ENCODE measurements around the gene DERL2. TPM values are rescaled to one million over a fixed set of nuclear protein-coding genes. Genes with fewer than 3 reads are reported as not detected.

The DERL2 gene
- total RNA-seq = 64.0 TPM
- long read RNA-seq, full-length matches to known transcripts = 61 of 88 reads
- long read RNA-seq, partial matches to known transcripts = 1 of 88 reads
- long read RNA-seq, other reads (novel, unspliced or antisense) = 26 of 88 reads

DNA sequence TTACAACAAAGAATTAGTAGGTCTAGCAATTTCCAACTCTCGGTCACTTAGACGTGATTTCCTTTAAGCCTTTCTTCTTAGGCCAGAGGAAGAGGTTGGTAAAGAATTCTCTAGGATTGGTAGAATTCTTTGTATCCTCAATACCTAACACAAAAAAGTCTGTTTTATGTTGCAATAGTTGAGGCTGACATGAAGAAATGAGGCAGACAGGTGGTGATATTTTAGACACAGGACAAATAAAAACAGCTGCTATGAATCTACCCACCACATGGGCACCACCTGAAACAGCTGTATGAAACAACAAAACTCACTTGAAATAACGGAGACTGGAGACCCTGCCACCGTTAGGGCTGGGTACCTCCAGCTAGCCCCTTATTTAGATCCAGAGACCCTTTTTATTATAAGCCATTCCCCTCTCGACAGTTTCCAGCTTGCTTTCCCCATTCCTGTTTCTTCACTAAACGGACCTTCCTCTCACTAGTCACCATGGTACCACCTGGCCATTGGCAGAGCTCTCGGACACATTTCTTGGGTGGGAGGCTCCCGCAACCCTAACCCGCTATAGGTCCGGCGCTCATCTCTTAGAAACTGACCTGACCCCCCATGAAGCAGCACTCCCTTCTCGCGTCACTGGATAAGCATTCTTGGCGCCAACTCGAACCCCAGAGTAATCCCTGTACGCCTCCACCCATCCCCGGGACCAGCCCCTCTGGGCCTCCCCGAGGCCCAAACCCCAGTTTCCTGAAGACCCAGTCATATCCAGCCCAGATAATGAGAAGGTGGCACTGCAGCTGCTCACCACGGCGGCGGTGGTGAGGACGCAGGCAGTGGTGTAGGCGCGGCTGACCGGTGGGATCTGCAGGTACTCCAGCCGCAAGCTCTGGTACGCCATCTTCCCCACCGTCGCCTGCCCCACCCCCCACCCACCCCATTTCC lies at the start of gene DERL2:
Gene DERL2 (minus strand): TSS at position 909 of the 936 bp plus-strand sequence. CDS start 17 bp downstream, at position 892.
- Histone ChIP-seq H3K9me3 (no peaks in the 10 kb centered on the region), H3K4me1 (peaks cover 21% of the 10 kb centered on the region), H3K27me3 (no peaks in the 10 kb centered on the region), H3K4me3 (peak within 1 kb of the TSS; percentile 99), H3K27ac (peak within 1 kb of the TSS; percentile 100), H3K36me3 (peaks cover 66% of the 10 kb centered on the region)
- ATAC-seq (peak; percentile 17), DNase-seq (no peak)
- TF ChIP-seq CTCF (IDR thresholded peaks at IDR 0.05) = no peak
- intact Hi-C loops (cut with DNase I) = no loop called here

DNA sequence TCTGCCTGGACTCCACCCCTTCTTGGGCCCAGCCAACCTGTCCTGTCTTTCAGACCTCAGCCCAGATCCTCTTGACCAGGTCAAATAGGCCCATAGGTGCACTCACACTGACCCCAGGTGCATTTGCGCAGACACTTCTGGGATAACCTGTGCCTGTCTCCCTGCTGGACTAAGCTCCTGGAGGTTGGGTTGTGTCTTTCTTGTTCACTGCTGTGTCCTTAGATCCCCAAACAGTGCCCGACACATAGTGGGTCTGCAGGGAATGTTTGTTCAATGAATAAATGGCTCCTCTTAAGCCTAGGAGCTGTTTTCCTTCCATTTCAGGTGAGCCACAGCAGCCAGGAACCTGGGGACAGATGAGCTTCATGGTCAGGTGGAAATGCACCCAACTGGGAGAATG lies 49.5 kb upstream of the DERL2 start:
- intact Hi-C loops (cut with DNase I) = no loop called here
- TF ChIP-seq CTCF (IDR thresholded peaks at IDR 0.05) = no peak
- H3K27me3 ChIP-seq = no peaks in the 10 kb centered on the region
- ATAC-seq (no peak), DNase-seq (peak; percentile 21)
- H3K4me1 ChIP-seq = no peaks in the 10 kb centered on the region
- H3K4me3 ChIP-seq = no peak overlapping the region
- peaks cover 64% of the 10 kb centered on the region for H3K36me3 ChIP-seq
- H3K27ac ChIP-seq = no peak overlapping the region
- H3K9me3 ChIP-seq = no peaks in the 10 kb centered on the region

DNA sequence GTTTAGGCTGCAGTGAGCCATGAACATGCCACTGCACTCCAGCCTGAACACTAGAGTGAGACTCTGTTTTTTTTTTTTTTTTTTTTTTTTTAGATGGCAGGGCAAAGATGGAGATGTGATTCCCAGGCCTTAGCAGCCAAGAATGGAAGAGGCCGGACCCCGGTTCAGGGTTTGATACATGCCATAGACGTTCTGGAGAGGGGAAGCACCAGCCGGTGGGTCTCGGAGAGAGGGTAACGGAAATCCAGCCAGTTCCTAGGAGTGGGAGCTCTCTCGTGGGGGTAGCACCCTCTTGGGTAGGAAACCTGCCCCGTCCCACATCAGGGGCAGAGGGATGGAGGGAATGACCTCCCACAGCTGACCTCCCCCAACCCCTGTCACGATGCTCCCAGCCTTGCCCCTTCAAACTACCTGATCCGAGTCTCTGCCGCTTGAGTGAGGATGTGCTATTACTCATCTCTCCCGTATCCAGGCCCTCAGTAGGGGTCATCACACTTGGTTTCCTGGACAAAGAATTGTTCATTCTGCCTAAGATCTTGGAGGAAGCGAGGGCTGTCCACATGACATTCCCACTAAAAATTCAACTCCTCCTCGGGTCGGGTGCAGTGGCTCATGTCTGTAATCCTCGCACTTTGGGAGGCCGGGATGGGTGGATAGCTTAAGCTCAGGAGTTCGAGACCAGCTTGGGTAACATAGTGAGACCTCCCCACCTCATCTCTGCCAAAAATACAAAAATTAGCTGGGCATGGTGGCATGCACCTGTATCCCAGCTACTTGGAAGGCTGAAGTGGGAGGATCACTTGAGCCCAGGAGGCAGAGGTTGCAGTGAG lies 47.7 kb upstream of the DERL2 start:
- intact Hi-C loops (cut with DNase I) = no loop called here
- H3K27ac ChIP-seq = no peak overlapping the region
- TF ChIP-seq CTCF (IDR thresholded peaks at IDR 0.05) = no peak
- H3K9me3 ChIP-seq = no peaks in the 10 kb centered on the region
- H3K4me3 ChIP-seq = no peak overlapping the region
- DNase-seq (peak; percentile 26), ATAC-seq (no peak)
- no peaks in the 10 kb centered on the region for H3K4me1 ChIP-seq
- H3K27me3 ChIP-seq = no peaks in the 10 kb centered on the region
- H3K36me3 ChIP-seq = peaks cover 63% of the 10 kb centered on the region

GRCh38 chr17:5532581-5532980 lies 46.6 kb upstream of the DERL2 start:
- ATAC-seq = no peak
- H3K36me3 ChIP-seq = peaks cover 63% of the 10 kb centered on the region
- DNase-seq = no peak
- TF ChIP-seq CTCF (IDR thresholded peaks at IDR 0.05) = no peak
- no peaks in the 10 kb centered on the region for H3K27me3 ChIP-seq
- no peaks in the 10 kb centered on the region for H3K9me3 ChIP-seq
- intact Hi-C loops (cut with DNase I) = no loop called here
- no peaks in the 10 kb centered on the region for H3K4me1 ChIP-seq
- no peak overlapping the region for H3K27ac ChIP-seq
- H3K4me3 ChIP-seq = no peak overlapping the region

DNA sequence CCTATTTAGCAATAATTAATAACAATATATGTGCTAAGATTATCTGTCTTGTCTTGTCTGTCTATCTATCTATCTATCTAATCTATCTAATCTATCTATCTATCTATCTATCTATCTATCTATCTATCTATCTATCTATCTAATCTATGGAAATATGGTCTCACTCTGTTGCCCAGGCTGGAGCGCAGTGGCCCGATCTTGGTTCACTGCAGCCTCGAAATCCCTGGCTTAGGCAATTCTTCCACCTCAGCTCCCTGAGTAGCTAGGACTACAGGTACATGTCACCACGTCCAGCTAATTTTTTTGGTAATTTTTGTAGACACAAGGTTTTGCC lies 45.1 kb upstream of the DERL2 start:
- no peak overlapping the region for H3K27ac ChIP-seq
- H3K4me1 ChIP-seq = no peaks in the 10 kb centered on the region
- peaks cover 58% of the 10 kb centered on the region for H3K36me3 ChIP-seq
- H3K27me3 ChIP-seq = no peaks in the 10 kb centered on the region
- TF ChIP-seq CTCF (IDR thresholded peaks at IDR 0.05) = no peak
- H3K4me3 ChIP-seq = no peak overlapping the region
- DNase-seq (peak; percentile 13), ATAC-seq (no peak)
- H3K9me3 ChIP-seq = no peaks in the 10 kb centered on the region
- intact Hi-C loops (cut with DNase I) = no loop called here
